ENCODE data around the gene ANKRD11.
A peak's percentile ranks its signal among the peaks of the same experiment; 100 is the strongest.
"Not testable (repeated sequence)": the region's sequence is repeated elsewhere in the genome, so short reads cannot be mapped to it uniquely, and the experiment has no call there.

The ANKRD11 gene

GRCh38 chr16:89458551-89458950, 31.8 kb downstream of the ANKRD11 start:
- TF ChIP-seq CTCF (IDR thresholded peaks at IDR 0.05; ENCODE audit: borderline replicate concordance, insufficient read depth, low read depth, low read length): no peak
- no peak overlapping the region for H3K4me3 ChIP-seq (ENCODE audit: low read depth, low read length)

- no peak for TF ChIP-seq CTCF (IDR thresholded peaks at IDR 0.05; ENCODE audit: borderline replicate concordance, insufficient read depth, low read depth, low read length)
- no peak overlapping the region for H3K4me3 ChIP-seq (ENCODE audit: low read depth, low read length)
Observed at GRCh38 chr16:89456419-89456959, 33.9 kb downstream of the ANKRD11 start.

- TF ChIP-seq CTCF (IDR thresholded peaks at IDR 0.05; ENCODE audit: borderline replicate concordance, insufficient read depth, low read depth, low read length): no peak
- no peak overlapping the region for H3K4me3 ChIP-seq (ENCODE audit: low read depth, low read length)
Observed at GRCh38 chr16:89455692-89456091, 34.7 kb downstream of the ANKRD11 start.

GRCh38 chr16:89455178-89455577, 35.2 kb downstream of the ANKRD11 start:
- TF ChIP-seq CTCF (IDR thresholded peaks at IDR 0.05; ENCODE audit: borderline replicate concordance, insufficient read depth, low read depth, low read length): no peak
- no peak overlapping the region for H3K4me3 ChIP-seq (ENCODE audit: low read depth, low read length)

GRCh38 chr16:89454378-89455125, 35.8 kb downstream of the ANKRD11 start:
- H3K4me3 ChIP-seq (ENCODE audit: low read depth, low read length): not testable (repeated sequence)

GRCh38 chr16:89453501-89454321, 36.6 kb downstream of the ANKRD11 start:
- 0 out of 2 replicates have a peak, but pooled peaks have one; percentile 19 for TF ChIP-seq CTCF (IDR thresholded peaks at IDR 0.05; ENCODE audit: borderline replicate concordance, insufficient read depth, low read depth, low read length)
- no peak overlapping the region for H3K4me3 ChIP-seq (ENCODE audit: low read depth, low read length)

- TF ChIP-seq CTCF (IDR thresholded peaks at IDR 0.05; ENCODE audit: borderline replicate concordance, insufficient read depth, low read depth, low read length): no peak
Observed at GRCh38 chr16:89452925-89453324, 37.4 kb downstream of the ANKRD11 start.

More at GRCh38 chr16:89452925-89453324, 37.4 kb downstream of the ANKRD11 start:
- H3K4me3 ChIP-seq (ENCODE audit: low read depth, low read length): no peak overlapping the region
